T-cell (primary cell): ENCODE measurements around the gene RAB12. TPM values are rescaled to one million over a fixed set of nuclear protein-coding genes. Genes with fewer than 3 reads are reported as not detected.

Source experiments
- ATAC-seq, 4 experiments: fragments of 200-7000 bp in 3 of 4; fragments of 150-1000 bp in 1 of 4; cut with Tn5 transposase; replicated peaks in 1 of 4; 1 replicate in 3 of 4; 2 replicates in 1 of 4; pipeline ENCODE4 v1.10.0; 2021; ENCODE audit warnings: moderate library complexity in 3 of 4, mild to moderate bottlenecking in 2 of 4, moderate number of reproducible peaks in 1 of 4
- CTCF ChIA-PET, 2 donors: fragments of 300-600 bp; sonication (Branson Sonifier 250); formaldehyde crosslinking; loops; one replicate each; lab custom pipeline; 2022; ENCODE audit warnings: antibody characterized with exemption in 2 of 2; lab: Charles Lee
- POLR2A ChIA-PET, 2 donors: fragments of 300-600 bp; sonication (Branson Sonifier 250); formaldehyde crosslinking; loops; one replicate each; lab custom pipeline; 2022; ENCODE audit warnings: antibody characterized with exemption in 2 of 2; lab: Charles Lee
- DNase-seq, 35 experiments: peaks; one replicate each; pipeline versions ENCODE4 v3.0.0 to v3.0.0-alpha.2; 2013 to 2023
- H3K27ac ChIP-seq: one replicate; pipeline ENCODE4 v1.5.1; 2013; ENCODE audit warnings: low read length
- H3K27me3 ChIP-seq, 2 experiments: replicated peaks in 1 of 2; 1 replicate in 1 of 2; 2 replicates in 1 of 2; pipeline versions ENCODE4 v1.6.1 to v1.7.0; 2013; ENCODE audit warnings: low read length in 1 of 2, mixed read lengths in 1 of 2; ENCODE audit not compliant: control insufficient read depth in 2 of 2, insufficient read depth in 2 of 2; ENCODE audit errors: extremely low read depth in 1 of 2
- H3K36me3 ChIP-seq, 2 donors: 1 replicate in 1 of 2; 2 replicates in 1 of 2; pipeline versions ENCODE4 v1.6.1 to v1.7.0; 2013; ENCODE audit warnings: low read length in 1 of 2; ENCODE audit not compliant: control insufficient read depth in 2 of 2, insufficient read depth in 1 of 2; ENCODE audit errors: extremely low read depth in 1 of 2
- H3K4me1 ChIP-seq, 2 experiments: 1 replicate in 1 of 2; 2 replicates in 1 of 2; pipeline versions ENCODE4 v1.6.1 to v1.7.0; 2013; ENCODE audit warnings: low read length in 2 of 2, mixed read lengths in 1 of 2; ENCODE audit not compliant: insufficient read depth in 2 of 2, control insufficient read depth in 1 of 2; ENCODE audit errors: extremely low read depth in 1 of 2
- H3K4me3 ChIP-seq, 2 donors: 1 replicate in 1 of 2; 2 replicates in 1 of 2; pipeline versions ENCODE4 v1.5.1 to v1.7.0; 2013; ENCODE audit warnings: mild to moderate bottlenecking in 2 of 2, low read length in 1 of 2, moderate library complexity in 1 of 2; ENCODE audit not compliant: control insufficient read depth in 1 of 2; ENCODE audit errors: extremely low read depth in 1 of 2
- H3K9me3 ChIP-seq: 2 replicates; pipeline ENCODE4 v1.7.0; 2013
- H3K27ac Mint-ChIP-seq, 2 donors: one replicate each; pipeline ENCODE4 v1.8.0; 2020 to 2021; ENCODE audit warnings: mild to moderate bottlenecking in 2 of 2, mixed read lengths in 2 of 2
- H3K27me3 Mint-ChIP-seq, 2 donors: one replicate each; pipeline ENCODE4 v1.8.0; 2021 to 2022; ENCODE audit warnings: mixed read lengths in 2 of 2
- H3K36me3 Mint-ChIP-seq: one replicate; pipeline ENCODE4 v1.8.0; 2021; ENCODE audit warnings: mixed read lengths
- H3K4me1 Mint-ChIP-seq, 3 donors: one replicate each; pipeline ENCODE4 v1.8.0; 2020 to 2022; ENCODE audit warnings: mixed read lengths in 3 of 3, mild to moderate bottlenecking in 1 of 3
- H3K4me3 Mint-ChIP-seq, 3 donors: one replicate each; pipeline ENCODE4 v1.8.0; 2020 to 2022; ENCODE audit warnings: mild to moderate bottlenecking in 3 of 3, mixed read lengths in 3 of 3, moderate library complexity in 3 of 3
- H3K9me3 Mint-ChIP-seq, 3 donors: one replicate each; pipeline ENCODE4 v1.8.0; 2020 to 2022; ENCODE audit warnings: mixed read lengths in 3 of 3
- WGBS: methylation state at CpG from one replicate; pipeline ENCODE4 v1.1.5; 2013; ENCODE audit warnings: missing lambda C conversion rate; ENCODE audit not compliant: insufficient coverage; 5-methylcytosine and 5-hydroxymethylcytosine counted together
- total RNA-seq, 35 experiments: library from RNA in 6 of 35; stranded (reverse) in 6 of 35; fragments of 120-200 nt in 1 of 35; gene quantifications; one replicate each; pipeline versions ENCODE4 v1.2.1 to v1.2.4 and lab custom pipeline; 2013 to 2026

The RAB12 gene
- total RNA-seq, 5 donors from 2014 or later (not counting 1 experiment from before 2014, with no cell fraction given), result 15.8 to 21.4 (median 17.5) TPM

DNA sequence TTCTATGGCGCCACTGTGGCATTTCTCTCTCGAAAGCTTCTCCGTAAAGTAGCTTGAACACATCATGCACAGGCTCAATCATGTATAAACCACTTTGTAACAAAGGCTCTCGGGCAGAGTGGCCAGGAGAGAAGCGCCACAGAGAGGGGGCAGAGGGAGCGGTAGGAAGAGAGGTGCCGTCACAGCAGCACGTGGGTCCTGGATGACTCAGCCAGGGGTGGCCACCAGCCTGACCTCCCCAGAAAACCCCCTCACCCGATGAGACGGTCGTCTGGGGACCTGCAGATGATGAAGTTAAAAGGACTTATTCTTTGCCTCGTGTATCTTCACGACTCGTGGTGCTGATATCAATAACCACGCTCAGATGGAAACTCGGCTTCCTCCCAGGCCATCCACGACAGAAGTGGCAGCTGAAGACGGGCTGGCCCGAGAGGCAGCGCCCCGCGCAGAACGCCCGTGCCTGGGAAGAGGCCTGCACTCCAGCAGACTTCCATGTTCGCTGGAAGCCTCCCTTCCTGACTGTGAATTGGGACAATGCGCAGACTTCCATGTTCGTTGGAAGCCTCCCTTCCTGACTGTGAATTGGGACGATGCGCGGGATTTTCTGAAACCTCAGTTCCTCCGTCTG lies 49.7 kb downstream of the RAB12 start:
- Histone ChIP-seq H3K9me3 (no peaks in the 10 kb centered on the region), H3K27me3 (peaks cover 2 to 17% of the 10 kb centered on the region in 2 experiments), H3K4me3 (no peak overlapping the region), H3K36me3 (no peaks in the 10 kb centered on the region), H3K4me1 (peaks cover 0 to 2% of the 10 kb centered on the region in 2 experiments), H3K27ac (no peak overlapping the region)
- H3K4me3 Mint-ChIP-seq, result no peak overlapping the region
- ATAC-seq, result no peak
- H3K27me3 Mint-ChIP-seq, result peaks cover 4 to 14% of the 10 kb centered on the region in 2 donors
- CTCF ChIA-PET, result interaction anchor here (0.6 to 1.3 kb wide), 4 partner anchors 14 to 854 kb away, joined by 3 to 5 read pairs (median 4); no protein-coding TSS in a partner anchor
- H3K9me3 Mint-ChIP-seq, result no peaks in the 10 kb centered on the region
- no peaks in the 10 kb centered on the region for H3K4me1 Mint-ChIP-seq
- no peak overlapping the region for H3K27ac Mint-ChIP-seq
- WGBS, result 90% methylated on average over 23 of the region's 31 CpGs
- no peak for DNase-seq
- POLR2A ChIA-PET, result no interaction called here
- H3K36me3 Mint-ChIP-seq, result no peaks in the 10 kb centered on the region

DNA sequence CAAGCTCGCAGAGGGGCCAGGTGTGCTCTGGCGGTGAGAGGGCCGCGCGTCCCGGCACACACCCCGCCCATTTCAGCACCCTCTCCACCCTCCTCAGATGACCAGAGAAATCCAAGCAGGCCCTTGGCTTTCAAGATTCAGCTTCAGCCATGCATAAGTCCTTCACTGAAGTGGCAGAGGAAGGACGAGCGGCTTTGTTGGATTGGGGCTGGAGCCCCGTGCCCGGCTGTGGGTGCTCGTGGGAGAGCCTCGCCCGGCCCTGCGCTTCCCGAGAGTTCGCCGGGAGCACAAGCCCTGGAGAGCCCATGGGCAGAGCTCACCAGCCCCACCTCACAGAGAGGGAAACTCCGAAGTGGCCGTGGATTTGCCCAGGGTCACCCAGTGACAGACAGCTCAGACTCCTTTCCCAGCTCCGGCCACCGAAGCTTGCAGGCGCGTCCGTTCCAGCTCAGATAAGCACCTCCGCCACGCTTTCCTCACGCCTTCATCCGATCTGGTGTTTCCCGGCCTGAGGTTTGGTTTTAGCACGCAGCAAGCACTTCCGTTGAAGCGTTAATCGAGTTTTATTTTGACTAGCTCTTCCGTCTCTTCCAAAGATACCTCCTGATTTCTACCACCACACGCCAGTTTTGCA lies 50.5 kb downstream of the RAB12 start:
- H3K36me3 ChIP-seq, result no peaks in the 10 kb centered on the region
- POLR2A ChIA-PET, result no interaction called here
- 92% methylated on average over 30 of the region's 36 CpGs for WGBS
- DNase-seq, result no peak
- H3K4me1 Mint-ChIP-seq, result no peaks in the 10 kb centered on the region
- no peak overlapping the region for H3K27ac Mint-ChIP-seq
- no peak for ATAC-seq
- CTCF ChIA-PET, result interaction anchor here (1.3 to 1.4 kb wide), 2 partner anchors 15 to 328 kb away, joined by 4 to 5 read pairs; no protein-coding TSS in a partner anchor
- H3K9me3 Mint-ChIP-seq, result no peaks in the 10 kb centered on the region
- no peak overlapping the region for H3K4me3 ChIP-seq
- H3K27me3 ChIP-seq, result peaks cover 2 to 17% of the 10 kb centered on the region in 2 experiments
- peaks cover 0 to 2% of the 10 kb centered on the region in 2 experiments for H3K4me1 ChIP-seq
- H3K27ac ChIP-seq, result no peak overlapping the region
- no peak overlapping the region for H3K4me3 Mint-ChIP-seq
- peaks cover 5 to 10% of the 10 kb centered on the region in 2 donors for H3K27me3 Mint-ChIP-seq
- H3K9me3 ChIP-seq, result no peaks in the 10 kb centered on the region
- H3K36me3 Mint-ChIP-seq, result no peaks in the 10 kb centered on the region

DNA sequence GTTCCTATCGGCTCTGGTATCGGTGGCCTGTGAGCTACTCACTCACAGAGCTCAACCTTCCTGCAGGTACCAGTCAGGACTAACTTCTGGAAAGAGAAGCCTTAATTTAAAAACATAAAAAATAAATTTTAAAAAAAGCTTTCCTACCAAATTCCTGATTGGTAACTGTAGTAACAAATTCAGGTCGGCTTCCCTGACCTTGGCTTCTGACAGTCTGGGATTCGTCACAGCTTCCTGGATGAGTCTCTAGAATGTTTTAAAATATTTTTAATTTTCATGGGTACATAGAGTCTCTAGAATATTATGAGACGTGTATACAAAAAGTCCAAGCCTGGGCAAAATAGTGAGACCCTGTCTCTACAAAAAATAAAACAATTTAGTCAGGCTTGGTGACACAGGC lies 51.1 kb downstream of the RAB12 start:
- Mint-ChIP-seq H3K4me3 (no peak overlapping the region), H3K9me3 (no peaks in the 10 kb centered on the region), H3K4me1 (no peaks in the 10 kb centered on the region), H3K27me3 (peaks cover 5 to 10% of the 10 kb centered on the region in 2 donors), H3K27ac (no peak overlapping the region), H3K36me3 (no peaks in the 10 kb centered on the region)
- H3K36me3 ChIP-seq, result no peaks in the 10 kb centered on the region
- no peak overlapping the region for H3K27ac ChIP-seq
- H3K27me3 ChIP-seq, result peaks cover 2 to 17% of the 10 kb centered on the region in 2 experiments
- no peak for DNase-seq
- peaks cover 0 to 2% of the 10 kb centered on the region in 2 experiments for H3K4me1 ChIP-seq
- no peak for ATAC-seq
- WGBS, result no CpG with 5 or more reads among the region's 5 CpGs
- H3K9me3 ChIP-seq, result no peaks in the 10 kb centered on the region
- H3K4me3 ChIP-seq, result no peak overlapping the region
- CTCF ChIA-PET, result interaction anchor here (1.0 to 1.4 kb wide), 2 partner anchors 36 to 328 kb away, joined by 4 read pairs; no protein-coding TSS in a partner anchor
- POLR2A ChIA-PET, result no interaction called here

DNA sequence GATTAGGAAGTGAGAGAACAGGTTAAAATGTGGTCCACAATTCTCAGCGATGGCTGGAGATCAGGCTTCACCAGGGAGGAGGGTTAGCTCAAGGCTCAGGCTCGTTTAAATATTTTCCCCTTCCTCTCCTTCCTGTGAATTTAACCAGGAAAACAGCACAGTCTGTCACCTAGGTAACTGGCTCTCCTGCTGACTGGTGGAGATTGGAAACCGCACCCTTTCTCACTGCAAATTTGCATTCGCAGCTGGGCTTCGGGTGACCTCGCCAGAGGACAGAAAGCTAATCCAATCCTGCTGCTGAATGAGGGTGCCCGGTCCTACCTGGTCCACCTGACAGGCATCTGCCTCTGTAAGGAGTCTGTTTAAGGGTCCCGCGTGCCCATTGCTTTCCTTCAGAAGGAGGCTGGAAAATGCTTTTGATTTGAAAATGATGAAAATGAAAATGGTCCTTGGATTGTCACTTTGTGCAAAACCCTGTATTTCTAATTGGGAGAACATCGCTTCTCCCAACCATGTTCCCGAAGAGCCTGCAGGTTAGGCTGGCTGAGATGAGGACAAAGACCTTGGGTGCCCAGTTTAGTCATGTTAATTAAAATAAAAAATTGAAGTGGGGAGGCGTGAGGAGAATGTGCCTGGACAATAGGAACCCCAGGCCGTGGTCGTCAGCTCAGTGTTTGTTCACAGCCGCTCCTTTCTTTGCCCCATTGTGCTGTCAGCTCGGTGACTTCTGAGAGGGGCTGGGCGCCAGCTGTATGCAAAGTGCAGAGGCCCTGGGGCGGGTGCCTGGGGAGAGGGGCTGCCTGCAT lies 52.7 kb downstream of the RAB12 start:
- Mint-ChIP-seq H3K27ac (no peak overlapping the region), H3K27me3 (peaks cover 5 to 7% of the 10 kb centered on the region in 2 donors), H3K4me1 (no peaks in the 10 kb centered on the region), H3K9me3 (no peaks in the 10 kb centered on the region), H3K36me3 (no peaks in the 10 kb centered on the region), H3K4me3 (no peak overlapping the region)
- ChIA-PET CTCF (interaction anchor here (0.5 to 0.9 kb wide), 2 partner anchors 12 to 1068 kb away, joined by 3 to 5 read pairs; no protein-coding TSS in a partner anchor), POLR2A (no interaction called here)
- H3K4me3 ChIP-seq, result no peak overlapping the region
- ATAC-seq (no peak), DNase-seq (no peak)
- peaks cover 2 to 17% of the 10 kb centered on the region in 2 experiments for H3K27me3 ChIP-seq
- H3K9me3 ChIP-seq, result no peaks in the 10 kb centered on the region
- no peaks in the 10 kb centered on the region for H3K36me3 ChIP-seq
- no peak overlapping the region for H3K27ac ChIP-seq
- WGBS, result 60% methylated on average over 12 of the region's 18 CpGs
- H3K4me1 ChIP-seq, result peaks cover 0 to 2% of the 10 kb centered on the region in 2 experiments

DNA sequence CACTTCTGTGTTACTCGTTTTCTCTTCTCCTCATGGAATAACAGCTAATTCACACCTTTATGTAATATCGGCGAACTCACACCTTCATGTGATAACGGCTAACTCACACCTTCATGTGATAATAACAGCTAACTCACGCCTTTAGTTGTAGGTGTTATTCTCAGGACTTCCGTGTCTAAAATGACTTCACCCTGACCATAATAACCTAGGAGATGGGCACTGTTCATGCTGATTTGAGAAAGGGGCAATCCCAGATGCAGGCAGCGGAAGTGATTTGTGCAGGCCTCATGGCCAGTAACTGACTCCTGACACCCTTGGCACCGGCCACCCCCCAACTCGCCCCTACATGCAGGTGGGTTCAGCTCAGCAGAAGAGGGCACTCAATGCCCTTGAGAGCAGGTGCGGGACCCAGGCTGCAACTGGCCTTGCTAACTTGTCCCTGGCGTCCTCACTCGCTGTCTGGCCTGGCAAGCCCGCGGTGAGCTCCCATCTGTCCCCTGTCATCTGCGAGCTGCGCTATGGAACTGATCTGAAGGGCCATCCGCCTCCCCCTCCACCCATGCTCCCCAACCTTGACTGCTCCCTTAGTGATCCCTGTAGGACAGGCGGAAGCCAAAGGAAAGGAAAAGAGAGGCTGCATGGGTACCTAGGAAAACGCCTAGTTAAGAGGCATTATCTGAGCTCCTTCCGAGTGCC lies 53.5 kb downstream of the RAB12 start:
- no peak overlapping the region for H3K27ac Mint-ChIP-seq

More for the DNA sequence above, 53.5 kb downstream of the RAB12 start:
- Histone ChIP-seq H3K27ac (no peak overlapping the region), H3K27me3 (peaks cover 2 to 17% of the 10 kb centered on the region in 2 experiments), H3K36me3 (no peaks in the 10 kb centered on the region), H3K4me1 (peaks cover 0 to 2% of the 10 kb centered on the region in 2 experiments), H3K4me3 (no peak overlapping the region), H3K9me3 (no peaks in the 10 kb centered on the region)
- ChIA-PET POLR2A (no interaction called here), CTCF (interaction anchor here (0.6 to 0.9 kb wide), 2 partner anchors 10 to 11 kb away, joined by 3 read pairs; no protein-coding TSS in a partner anchor)
- Mint-ChIP-seq H3K27me3 (peaks cover 5 to 7% of the 10 kb centered on the region in 2 donors), H3K4me1 (no peaks in the 10 kb centered on the region), H3K36me3 (no peaks in the 10 kb centered on the region), H3K4me3 (no peak overlapping the region), H3K9me3 (no peaks in the 10 kb centered on the region)
- WGBS, result 81% methylated on average over 10 of the region's 20 CpGs
- DNase-seq, result no peak
- ATAC-seq, result no peak
